Psoas muscle (tissue), 8 donors: Measurements from ENCODE around the gene CETP. TPM values are rescaled to one million over a fixed set of nuclear protein-coding genes. Genes with fewer than 3 reads are reported as not detected.
A peak's percentile ranks its signal among the peaks of the same experiment; 100 is the strongest.

Experiments used
- ATAC-seq, 4 donors: fragments of 200-7000 bp; cut with Tn5 transposase; one replicate each; pipeline ENCODE4 v1.9.1; 2020; ENCODE audit warnings: moderate library complexity in 3 of 4, mild to moderate bottlenecking in 2 of 4
- DNase-seq, 2 donors: peaks; one replicate each; pipeline ENCODE4 v3.0.0-alpha.2; 2020
- H3K27ac ChIP-seq: fragments of 200-600 bp; one replicate; pipeline ENCODE4 v1.8.0; 2022
- H3K27me3 ChIP-seq, 3 donors: fragments of 200-600 bp in 1 of 3; one replicate each; pipeline versions ENCODE4 v1.6.1 to v1.8.0; 2013 to 2022; ENCODE audit warnings: low read length in 2 of 3, mild to moderate bottlenecking in 2 of 3, moderate library complexity in 1 of 3; ENCODE audit not compliant: insufficient read depth in 3 of 3
- H3K36me3 ChIP-seq, 2 donors: fragments of 200-600 bp in 1 of 2; one replicate each; pipeline versions ENCODE4 v1.6.1 to v1.8.0; 2013 to 2022; ENCODE audit warnings: low read depth in 1 of 2, mild to moderate bottlenecking in 1 of 2, moderate library complexity in 1 of 2; ENCODE audit not compliant: insufficient read depth in 1 of 2
- H3K4me1 ChIP-seq: fragments of 200-600 bp; one replicate; pipeline ENCODE4 v1.8.0; 2022
- H3K4me3 ChIP-seq: fragments of 200-600 bp; one replicate; pipeline ENCODE4 v1.8.0; 2022; ENCODE audit warnings: mild to moderate bottlenecking
- H3K9me3 ChIP-seq: fragments of 200-600 bp; one replicate; pipeline ENCODE4 v1.8.0; 2022
- CTCF ChIP-seq: fragments of 200-600 bp; IDR thresholded peaks from one replicate; pipeline ENCODE4 v1.8.0; 2022; ENCODE audit warnings: antibody characterized with exemption
- WGBS, 3 donors: extraction: QIAGEN DNeasy Blood & Tissue Kit; methylation state at CpG; one replicate each; pipeline versions ENCODE4 v1.1.6 to v1.1.7; 2013; 5-methylcytosine and 5-hydroxymethylcytosine counted together
- intact Hi-C, 2 donors: fragments of 100-400 bp; cut with DNase I; formaldehyde crosslinking; loops; one replicate each; pipeline versions ENCODE4 v1.11.0 to v1.14.2; 2022
- polyA plus RNA-seq, 3 donors: library from polyadenylated mRNA; stranded (reverse); fragments of 200-250 nt; gene quantifications; one replicate each; pipeline ENCODE4 v1.2.3, GENCODE V29; 2013
- total RNA-seq, 4 donors: library from RNA; stranded (reverse); fragmentation: NEBNext Ultra II Directional in 2 of 4; extraction: Animal tissue kit (Norgen Biotek cat#: 25700) in 2 of 4; gene quantifications; one replicate each; pipeline versions ENCODE4 v1.2.1 to v1.2.4, GENCODE V29; 2021 to 2023
- donor health status: healthy with polysubstance abuse.
- donor health status: DM: no; HTN: no; CAD: no; lungs with moderate emphysema.
- donor health status: Bipolar disorder and iron deficiency.
- donor health status: healthy.
- donor health status: DM: yes; HTN: yes; CAD: no.
- donor health status: DM: no; HTN: no; CAD: no.
- donor health status: DM: no; HTN: no; CAD: no.
- donor health status: DM: yes; HTN: yes; CAD: no.

The CETP gene
- total and polyA plus RNA-seq, 7 donors: 0.05 to 0.67 (median 0.17) TPM; not detected in 2

- WGBS, 3 donors: 48 to 54% (median 54%) methylated on average over 30 of the region's 30 CpGs
- ATAC-seq (peak; percentile 34 to 80 (median 72)), DNase-seq (peak; percentile 87 to 90)
- Histone ChIP-seq H3K9me3 (no peaks in the 10 kb centered on the region), H3K36me3 (no peaks in the 10 kb centered on the region), H3K4me3 (no peak overlapping the region), H3K27me3 (no peaks in the 10 kb centered on the region), H3K27ac (no peak overlapping the region), H3K4me1 (peaks cover 5% of the 10 kb centered on the region)
- intact Hi-C loops: loop anchor here in 1 of 2 donors (10.0 kb wide), 1 partner anchor 1890 kb away; no protein-coding TSS in a partner anchor
- peak; percentile 70 for TF ChIP-seq CTCF
These were observed 2.7 kb downstream of the CETP start for GRCh38 chr16:56964243-56965148.

- intact Hi-C loops: loop anchor here in 1 of 2 donors (10.0 kb wide), 1 partner anchor 1889 kb away; no protein-coding TSS in a partner anchor
- peak overlapping the region; percentile 23 for H3K27ac ChIP-seq
- H3K9me3 ChIP-seq: no peaks in the 10 kb centered on the region
- DNase-seq: peak in 1 of 2 donors; percentile 46
- H3K4me1 ChIP-seq: peaks cover 5% of the 10 kb centered on the region
- no peak for TF ChIP-seq CTCF
- ATAC-seq: peak in 1 of 4 donors; percentile 26
- H3K4me3 ChIP-seq: no peak overlapping the region
- H3K36me3 ChIP-seq: no peaks in the 10 kb centered on the region
- no peaks in the 10 kb centered on the region for H3K27me3 ChIP-seq
- WGBS, 3 donors: 75 to 79% (median 76%) methylated on average over 12 of the region's 12 CpGs
These were observed 3.7 kb downstream of the CETP start for GRCh38 chr16:56965149-56966092.

GRCh38 chr16:56966093-56966475, 4.3 kb downstream of the CETP start:
- 66 to 82% (median 68%) methylated on average over 3 of the region's 3 CpGs for WGBS, 3 donors
- intact Hi-C loops: loop anchor here in 1 of 2 donors (10.0 kb wide), 1 partner anchor 1889 kb away; no protein-coding TSS in a partner anchor
- no peak for TF ChIP-seq CTCF
- Histone ChIP-seq H3K4me1 (peaks cover 5% of the 10 kb centered on the region), H3K27ac (peak overlapping the region; percentile 23), H3K4me3 (no peak overlapping the region), H3K9me3 (no peaks in the 10 kb centered on the region), H3K27me3 (no peaks in the 10 kb centered on the region), H3K36me3 (no peaks in the 10 kb centered on the region)
- no peak for DNase-seq
- ATAC-seq: no peak

GRCh38 chr16:56967733-56968132, 6.0 kb downstream of the CETP start:
- Histone ChIP-seq H3K4me1 (peaks cover 5% of the 10 kb centered on the region), H3K27me3 (no peaks in the 10 kb centered on the region), H3K4me3 (no peak overlapping the region), H3K36me3 (no peaks in the 10 kb centered on the region), H3K27ac (no peak overlapping the region), H3K9me3 (no peaks in the 10 kb centered on the region)
- ATAC-seq (no peak), DNase-seq (peak in 1 of 2 donors; percentile 4)
- intact Hi-C loops: loop anchor here in 1 of 2 donors (10.0 kb wide), 1 partner anchor 1887 kb away; no protein-coding TSS in a partner anchor
- TF ChIP-seq CTCF: no peak
- whole genome bisulfite sequencing, 3 donors: 39 to 43% (median 40%) methylated on average over 2 of the region's 2 CpGs
